HEK293 (cell line): ENCODE measurements around the gene DLK2.

Experiments
- CTCF ChIA-PET: fragments of 350-600 bp; formaldehyde crosslinking; extraction: SDS; loops from one replicate; lab custom pipeline; 2021; ENCODE audit warnings: antibody characterized with exemption; lab: Yijun Ruan, JAX
- POLR2A ChIA-PET: fragments of 300-600 bp; formaldehyde crosslinking; extraction: SDS; loops from one replicate; lab custom pipeline; 2020; ENCODE audit warnings: antibody characterized with exemption, inconsistent platforms; lab: Yijun Ruan, JAX
- H3K27ac ChIP-seq: fragments of 200-500 bp; sonication (Bioruptor generic); 2 replicates; pipeline ENCODE4 v1.5.1; 2014; ENCODE audit warnings: low read depth, low read length, control low read depth, inconsistent platforms; ENCODE audit errors: extremely low read depth
- H3K36me3 ChIP-seq, 2 experiments: fragments of 200-500 bp in 1 of 2; sonication (Bioruptor generic) in 1 of 2; 1 replicate in 1 of 2; 2 replicates in 1 of 2; pipeline ENCODE4 v1.5.1; 2014 to 2017; ENCODE audit warnings: inconsistent platforms in 2 of 2, low read length in 2 of 2; ENCODE audit not compliant: control insufficient read depth in 2 of 2, insufficient read depth in 1 of 2
- H3K4me1 ChIP-seq: fragments of 200-500 bp; sonication (Bioruptor generic); 2 replicates; pipeline ENCODE4 v1.5.1; 2014; ENCODE audit warnings: mild to moderate bottlenecking, low read length, inconsistent platforms; ENCODE audit not compliant: control insufficient read depth, insufficient read depth
- H3K4me3 ChIP-seq: 2 replicates; pipeline ENCODE4 v1.5.1; 2011; ENCODE audit warnings: low read depth, mild to moderate bottlenecking, control low read depth, low read length, moderate library complexity
- H3K9me3 ChIP-seq: fragments of 200-500 bp; sonication (Bioruptor generic); 2 replicates; pipeline ENCODE4 v1.5.1; 2014; ENCODE audit warnings: low read depth, low read length, inconsistent platforms; ENCODE audit not compliant: control insufficient read depth, insufficient read depth
- BCL11B ChIP-seq: fragments of 450-650 bp; formaldehyde crosslinking; IDR thresholded peaks from 2 replicates; pipeline ENCODE4 v1.5.1; 2016; ENCODE audit warnings: low read depth, missing biosample characterization, missing genetic modification characterization
- KLF17 ChIP-seq: fragments of 450-650 bp; formaldehyde crosslinking; IDR thresholded peaks from 2 replicates; pipeline ENCODE4 v1.5.1; 2016; ENCODE audit warnings: missing biosample characterization, missing genetic modification characterization
- KLF8 ChIP-seq: fragments of 450-650 bp; formaldehyde crosslinking; IDR thresholded peaks from 2 replicates; pipeline ENCODE4 v1.5.1; 2016; ENCODE audit warnings: missing biosample characterization, missing genetic modification characterization
- MEIS1 ChIP-seq: sonication (generic); formaldehyde crosslinking; IDR thresholded peaks from 2 replicates; pipeline ENCODE4 v1.8.1; 2022; ENCODE audit warnings: missing genetic modification reagents, mild to moderate bottlenecking, borderline replicate concordance
- MZF1 ChIP-seq: fragments of 450-650 bp; formaldehyde crosslinking; IDR thresholded peaks from 2 replicates; pipeline ENCODE4 v1.5.1; 2017; ENCODE audit warnings: missing biosample characterization, missing genetic modification characterization, borderline replicate concordance
- PATZ1 ChIP-seq: fragments of 450-650 bp; formaldehyde crosslinking; IDR thresholded peaks from 2 replicates; pipeline ENCODE4 v1.5.1; 2016; ENCODE audit warnings: missing biosample characterization, missing genetic modification characterization
- REPIN1 ChIP-seq: fragments of 450-650 bp; formaldehyde crosslinking; IDR thresholded peaks from 2 replicates; pipeline ENCODE4 v1.5.1; 2017; ENCODE audit warnings: missing biosample characterization, missing genetic modification characterization, low read depth
- YY2 ChIP-seq: fragments of 450-650 bp; formaldehyde crosslinking; IDR thresholded peaks from 2 replicates; pipeline ENCODE4 v1.5.1; 2016; ENCODE audit warnings: missing biosample characterization, missing genetic modification characterization
- ZBTB17 ChIP-seq: fragments of 450-650 bp; formaldehyde crosslinking; IDR thresholded peaks from 2 replicates; pipeline ENCODE4 v1.5.1; 2016; ENCODE audit warnings: missing biosample characterization, missing genetic modification characterization
- ZBTB26 ChIP-seq: fragments of 450-650 bp; formaldehyde crosslinking; optimal IDR thresholded peaks from 2 replicates; pipeline ENCODE3; 2016; ENCODE audit warnings: missing biosample characterization, mild to moderate bottlenecking, missing genetic modification characterization
- ZBTB6 ChIP-seq: fragments of 450-650 bp; formaldehyde crosslinking; IDR thresholded peaks from 2 replicates; pipeline ENCODE4 v1.5.1; 2017; ENCODE audit warnings: missing biosample characterization, missing genetic modification characterization
- ZEB2 ChIP-seq: fragments of 450-650 bp; formaldehyde crosslinking; IDR thresholded peaks from 2 replicates; pipeline ENCODE4 v1.5.1; 2016; ENCODE audit warnings: missing biosample characterization, missing genetic modification characterization
- ZFP37 ChIP-seq: fragments of 450-650 bp; formaldehyde crosslinking; IDR thresholded peaks from 2 replicates; pipeline ENCODE4 v1.5.1; 2016; ENCODE audit warnings: missing biosample characterization, missing genetic modification characterization
- ZNF146 ChIP-seq: fragments of 450-650 bp; formaldehyde crosslinking; IDR thresholded peaks from 2 replicates; pipeline ENCODE4 v1.5.1; 2016; ENCODE audit warnings: missing biosample characterization, missing genetic modification characterization
- ZNF169 ChIP-seq: fragments of 450-650 bp; formaldehyde crosslinking; IDR thresholded peaks from 2 replicates; pipeline ENCODE4 v1.5.1; 2016; ENCODE audit warnings: missing biosample characterization, missing genetic modification characterization
- ZNF274 ChIP-seq, 2 experiments: fragments of 200-500 bp in 1 of 2; fragments of 450-650 bp in 1 of 2; sonication (Bioruptor generic) in 1 of 2; formaldehyde crosslinking in 1 of 2; IDR thresholded peaks; 2 replicates each; pipeline versions ENCODE4 v1.5.1 to v1.6.1; 2014 to 2016; ENCODE audit warnings: borderline replicate concordance in 1 of 2, inconsistent platforms in 1 of 2, low read length in 1 of 2, missing biosample characterization in 1 of 2, missing genetic modification characterization in 1 of 2
- ZNF350 ChIP-seq: fragments of 450-650 bp; formaldehyde crosslinking; IDR thresholded peaks from 2 replicates; pipeline ENCODE4 v1.5.0; 2017; ENCODE audit warnings: missing biosample characterization, mild to moderate bottlenecking, missing genetic modification characterization
- ZNF391 ChIP-seq: fragments of 450-650 bp; formaldehyde crosslinking; IDR thresholded peaks from 2 replicates; pipeline ENCODE4 v1.5.1; 2016; ENCODE audit warnings: low read depth, missing biosample characterization, missing genetic modification characterization, borderline replicate concordance
- ZNF394 ChIP-seq: fragments of 450-650 bp; formaldehyde crosslinking; IDR thresholded peaks from 2 replicates; pipeline ENCODE4 v1.5.1; 2016; ENCODE audit warnings: missing biosample characterization, missing genetic modification characterization, mild to moderate bottlenecking, moderate library complexity, borderline replicate concordance
- ZNF449 ChIP-seq: fragments of 450-650 bp; formaldehyde crosslinking; IDR thresholded peaks from 2 replicates; pipeline ENCODE4 v1.5.1; 2017; ENCODE audit warnings: missing biosample characterization, mild to moderate bottlenecking, missing genetic modification characterization, moderate library complexity
- ZNF571 ChIP-seq: fragments of 450-650 bp; formaldehyde crosslinking; IDR thresholded peaks from 2 replicates; pipeline ENCODE4 v1.5.0; 2017; ENCODE audit warnings: missing biosample characterization, missing genetic modification characterization
- ZNF610 ChIP-seq: fragments of 450-650 bp; formaldehyde crosslinking; IDR thresholded peaks from 2 replicates; pipeline ENCODE4 v1.5.1; 2016; ENCODE audit warnings: missing biosample characterization, missing genetic modification characterization, borderline replicate concordance
- ZNF621 ChIP-seq: fragments of 450-650 bp; formaldehyde crosslinking; IDR thresholded peaks from 2 replicates; pipeline ENCODE4 v1.5.1; 2017; ENCODE audit warnings: missing biosample characterization, missing genetic modification characterization
- ZNF623 ChIP-seq: fragments of 450-650 bp; formaldehyde crosslinking; IDR thresholded peaks from 2 replicates; pipeline ENCODE4 v1.5.1; 2016; ENCODE audit warnings: missing biosample characterization, missing genetic modification characterization
- ZNF768 ChIP-seq: fragments of 450-650 bp; formaldehyde crosslinking; IDR thresholded peaks from 2 replicates; pipeline ENCODE4 v1.5.1; 2018; ENCODE audit warnings: missing biosample characterization, mild to moderate bottlenecking, missing genetic modification characterization
- ZNF791 ChIP-seq: fragments of 450-650 bp; formaldehyde crosslinking; IDR thresholded peaks from 2 replicates; pipeline ENCODE4 v1.5.1; 2016; ENCODE audit warnings: missing biosample characterization, missing genetic modification characterization
- ZSCAN16 ChIP-seq: fragments of 450-650 bp; formaldehyde crosslinking; IDR thresholded peaks from 2 replicates; pipeline ENCODE4 v1.5.1; 2016; ENCODE audit warnings: missing biosample characterization, missing genetic modification characterization

The DLK2 gene

GRCh38 chr6:43413002-43413401 is 42.3 kb downstream of the DLK2 start:
- Histone ChIP-seq H3K9me3 (no peaks in the 10 kb centered on the region), H3K36me3 (peaks cover 0 to 17% of the 10 kb centered on the region in 2 experiments; a peak in 1 of 3 replicates), H3K4me3 (no peak overlapping the region)
- POLR2A ChIA-PET, result interaction anchor here (0.8 kb wide), 1 partner anchor 64 kb away, joined by 4 read pairs; no protein-coding TSS in a partner anchor
- TF ChIP-seq ZFP37, result no peak
- no peak for TF ChIP-seq ZSCAN16
- TF ChIP-seq ZNF571 (tag by site-specific recombination), result no peak
- no peak for TF ChIP-seq ZNF610 (tag by site-specific recombination)
- TF ChIP-seq YY2 (tag by site-specific recombination), result no peak
- TF ChIP-seq MEIS1 (CRISPR knock-in tag), result no peak
- TF ChIP-seq ZBTB17 (tag by site-specific recombination), result no peak
- TF ChIP-seq, all 188 proteins: peak for 0
- CTCF ChIA-PET, result no interaction called here
- Histone ChIP-seq H3K4me1 (no peaks in the 10 kb centered on the region), H3K27ac (no peak overlapping the region)

- Histone ChIP-seq H3K9me3 (no peaks in the 10 kb centered on the region), H3K27ac (no peak overlapping the region), H3K4me1 (no peaks in the 10 kb centered on the region), H3K36me3 (peaks cover 0 to 19% of the 10 kb centered on the region in 2 experiments; a peak in 1 of 3 replicates), H3K4me3 (no peak overlapping the region)
- ChIA-PET CTCF (no interaction called here), POLR2A (no interaction called here)
- TF ChIP-seq ZNF146 (tag by site-specific recombination) (no peak), ZNF791 (tag by site-specific recombination) (no peak), ZEB2 (tag by site-specific recombination) (no peak), ZNF274 (IDR thresholded peaks at IDR 0.05; ENCODE audit: low read length) (no peak), ZNF274 (tag by site-specific recombination; IDR thresholded peaks at IDR 0.05; ENCODE audit: borderline replicate concordance) (no peak), BCL11B (tag by site-specific recombination) (no peak), ZNF169 (tag by site-specific recombination) (no peak), MZF1 (tag by site-specific recombination) (no peak), ZNF350 (no peak), REPIN1 (tag by site-specific recombination) (no peak), ZNF394 (tag by site-specific recombination) (no peak), PATZ1 (no peak), ZBTB26 (no peak), ZBTB6 (tag by site-specific recombination) (no peak), KLF8 (tag by site-specific recombination) (no peak), ZNF621 (tag by site-specific recombination) (no peak), ZNF449 (tag by site-specific recombination) (no peak), KLF17 (no peak), ZNF768 (tag by site-specific recombination) (no peak), ZNF391 (tag by site-specific recombination) (no peak), ZNF623 (no peak)
Measured at GRCh38 chr6:43412541-43412940, 42.8 kb downstream of the DLK2 start.
